ENCODE measurements around the gene ENPP7.
A peak's percentile ranks its signal among the peaks of the same experiment; 100 is the strongest.

Gene ENPP7

DNA sequence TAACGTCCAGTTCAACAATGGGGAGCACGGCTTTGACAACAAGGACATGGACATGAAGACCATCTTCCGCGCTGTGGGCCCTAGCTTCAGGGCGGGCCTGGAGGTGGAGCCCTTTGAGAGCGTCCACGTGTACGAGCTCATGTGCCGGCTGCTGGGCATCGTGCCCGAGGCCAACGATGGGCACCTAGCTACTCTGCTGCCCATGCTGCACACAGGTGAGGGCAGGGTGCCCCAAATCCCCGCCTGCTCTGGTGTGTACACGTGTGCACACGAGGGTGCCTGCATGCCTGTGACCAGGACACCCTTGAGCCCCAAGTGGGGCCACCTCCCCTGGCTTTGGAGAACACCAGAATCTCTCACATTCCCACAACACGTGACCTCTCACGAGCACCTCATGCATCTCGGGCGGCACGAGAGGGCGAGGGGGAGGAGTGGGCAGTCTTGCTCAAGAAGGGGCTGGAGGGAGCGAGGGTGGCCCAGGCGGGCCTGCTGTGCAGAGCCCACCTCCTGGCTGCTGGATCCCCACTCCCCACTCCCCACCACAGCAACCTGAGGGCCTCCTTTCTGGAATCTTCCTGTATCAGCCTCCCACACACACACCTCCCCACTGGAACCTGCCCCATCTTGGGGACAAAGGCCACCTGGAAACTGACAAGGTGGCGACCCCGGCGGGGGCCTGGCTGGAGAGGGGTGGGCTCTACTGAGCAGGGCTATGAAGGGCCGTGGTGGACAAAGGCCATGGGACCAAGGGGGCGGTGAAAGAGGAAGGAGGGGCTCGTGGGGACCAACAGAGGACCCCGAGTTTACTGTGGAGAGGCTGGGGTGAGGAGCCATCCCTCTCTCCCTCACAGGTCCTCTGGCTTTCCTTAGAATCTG is 6.5 kb downstream of the ENPP7 start:
- H3K4me3 Mint-ChIP-seq: no peak overlapping the region
- peaks cover 11% of the 10 kb centered on the region for H3K36me3 Mint-ChIP-seq
- ATAC-seq: no peak
- H3K27me3 Mint-ChIP-seq: peaks cover 60% of the 10 kb centered on the region
- no peak overlapping the region for H3K27ac Mint-ChIP-seq
- H3K9me3 Mint-ChIP-seq: no peaks in the 10 kb centered on the region
- peaks cover 44% of the 10 kb centered on the region for H3K4me1 Mint-ChIP-seq

DNA sequence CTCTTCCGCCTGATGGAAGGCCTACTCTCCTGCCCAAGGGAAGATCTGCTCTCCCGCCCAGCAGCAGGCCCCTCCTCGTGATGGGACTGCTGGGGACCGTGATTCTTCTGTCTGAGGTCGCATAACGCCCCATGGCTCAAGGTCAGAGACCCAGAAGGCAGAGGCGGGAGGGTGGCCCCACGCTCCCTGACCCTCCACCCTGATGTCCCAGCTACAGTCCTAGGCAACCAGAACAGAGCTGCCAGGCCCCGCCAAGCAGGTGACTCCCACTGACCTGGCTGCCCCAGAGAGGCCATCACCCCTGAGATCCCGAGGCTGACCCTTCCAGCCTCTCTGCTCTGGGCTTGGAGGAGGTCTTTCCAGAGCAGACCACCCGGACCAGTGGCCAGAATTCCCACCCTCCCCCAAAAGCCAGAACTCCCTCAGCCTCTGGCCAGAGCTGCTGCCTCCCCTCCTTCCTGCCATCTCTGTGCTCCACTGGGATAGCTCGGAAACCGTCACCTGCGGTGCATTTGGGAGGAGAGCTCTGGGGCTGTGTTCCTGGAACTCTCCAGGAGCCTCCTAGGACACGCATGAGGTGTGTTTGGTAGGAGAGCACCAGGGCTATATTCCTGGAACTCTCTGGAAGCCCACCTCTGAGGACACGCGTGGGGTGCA is 7.3 kb downstream of the ENPP7 start:
- peaks cover 39% of the 10 kb centered on the region for H3K4me1 Mint-ChIP-seq
- no peaks in the 10 kb centered on the region for H3K9me3 Mint-ChIP-seq
- H3K27ac Mint-ChIP-seq: no peak overlapping the region
- no peak overlapping the region for H3K4me3 Mint-ChIP-seq
- peaks cover 11% of the 10 kb centered on the region for H3K36me3 Mint-ChIP-seq
- H3K27me3 Mint-ChIP-seq: peaks cover 66% of the 10 kb centered on the region
- no peak for ATAC-seq

DNA sequence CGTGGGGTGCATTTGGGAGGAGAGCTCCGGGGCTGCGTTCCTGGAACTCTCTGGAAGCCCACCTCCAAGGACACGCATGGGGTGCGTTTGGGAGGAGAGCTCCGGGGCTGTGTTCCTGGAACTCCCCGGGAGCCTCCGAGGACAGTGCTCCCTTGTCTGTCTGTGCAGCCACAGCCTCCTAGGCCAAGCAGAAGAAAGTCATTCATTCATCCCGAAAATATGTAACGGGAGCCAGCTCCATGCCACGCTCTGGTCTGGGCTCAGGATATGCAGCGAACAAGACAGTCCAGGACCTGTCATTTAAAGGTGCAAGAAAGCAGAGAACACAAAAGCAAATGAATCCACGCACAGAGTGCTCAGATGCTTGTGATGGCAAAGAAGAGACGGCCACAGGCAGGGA is 7.9 kb downstream of the ENPP7 start:
- peaks cover 11% of the 10 kb centered on the region for H3K36me3 Mint-ChIP-seq
- H3K9me3 Mint-ChIP-seq: no peaks in the 10 kb centered on the region
- H3K27ac Mint-ChIP-seq: no peak overlapping the region
- H3K27me3 Mint-ChIP-seq: peaks cover 72% of the 10 kb centered on the region
- no peak overlapping the region for H3K4me3 Mint-ChIP-seq
- no peak for ATAC-seq
- peaks cover 33% of the 10 kb centered on the region for H3K4me1 Mint-ChIP-seq

GRCh38 chr17:79739148-79740062 is 8.7 kb downstream of the ENPP7 start:
- peaks cover 73% of the 10 kb centered on the region for H3K27me3 Mint-ChIP-seq
- H3K27ac Mint-ChIP-seq: no peak overlapping the region
- H3K9me3 Mint-ChIP-seq: no peaks in the 10 kb centered on the region
- no peak for ATAC-seq
- H3K4me1 Mint-ChIP-seq: peaks cover 32% of the 10 kb centered on the region
- H3K36me3 Mint-ChIP-seq: peaks cover 11% of the 10 kb centered on the region
- H3K4me3 Mint-ChIP-seq: no peak overlapping the region

DNA sequence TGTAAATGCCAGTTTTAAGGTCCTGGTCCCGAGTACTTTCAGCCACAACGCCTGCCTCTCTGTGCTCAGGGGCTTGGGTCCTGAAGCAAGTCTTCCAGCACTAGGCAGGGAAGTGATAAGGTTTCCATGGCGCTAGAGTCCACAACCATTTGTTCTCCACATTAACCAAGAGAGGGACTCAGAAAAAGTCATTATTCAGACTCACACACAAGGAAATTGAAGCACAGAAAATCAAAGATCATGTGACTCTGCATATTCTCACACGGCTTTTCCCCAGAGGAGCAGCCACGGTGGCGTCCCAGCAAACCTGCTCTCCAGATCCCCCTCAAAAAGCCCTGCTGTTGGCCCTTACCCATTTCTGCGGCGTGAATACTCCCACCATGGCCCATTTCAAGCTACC is 9.7 kb downstream of the ENPP7 start:
- Mint-ChIP-seq H3K4me3 (no peak overlapping the region), H3K9me3 (no peaks in the 10 kb centered on the region), H3K36me3 (peaks cover 5% of the 10 kb centered on the region), H3K4me1 (peaks cover 35% of the 10 kb centered on the region), H3K27me3 (peaks cover 80% of the 10 kb centered on the region), H3K27ac (no peak overlapping the region)
- no peak for ATAC-seq

GRCh38 chr17:79741401-79741750 is 10.6 kb downstream of the ENPP7 start:
- Mint-ChIP-seq H3K4me1 (peaks cover 41% of the 10 kb centered on the region), H3K9me3 (no peaks in the 10 kb centered on the region), H3K4me3 (no peak overlapping the region), H3K27me3 (peaks cover 81% of the 10 kb centered on the region), H3K36me3 (peaks cover 1% of the 10 kb centered on the region), H3K27ac (no peak overlapping the region)
- ATAC-seq: no peak

GRCh38 chr17:79741751-79742588 is 11.2 kb downstream of the ENPP7 start:
- peaks cover 82% of the 10 kb centered on the region for H3K27me3 Mint-ChIP-seq
- no peaks in the 10 kb centered on the region for H3K9me3 Mint-ChIP-seq
- H3K27ac Mint-ChIP-seq: no peak overlapping the region
- H3K4me3 Mint-ChIP-seq: no peak overlapping the region
- peak; percentile 60 for ATAC-seq
- no peaks in the 10 kb centered on the region for H3K36me3 Mint-ChIP-seq
- H3K4me1 Mint-ChIP-seq: peaks cover 41% of the 10 kb centered on the region

DNA sequence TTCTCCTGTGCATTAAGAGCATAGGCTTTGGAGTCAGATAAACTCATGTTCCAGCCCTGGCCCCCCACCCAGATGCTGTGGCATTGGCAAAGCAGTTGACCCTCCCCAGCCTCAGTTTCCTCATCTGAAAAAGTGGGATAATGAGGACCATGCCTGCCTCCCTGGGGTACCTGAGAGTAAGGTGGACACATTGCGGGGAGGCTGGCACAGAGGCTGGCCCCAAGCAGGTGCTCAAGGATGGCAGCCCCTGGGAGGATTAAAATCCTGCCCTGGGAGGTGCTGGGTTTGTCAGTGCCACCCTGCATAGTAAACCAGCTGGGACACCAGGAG is 11.8 kb downstream of the ENPP7 start:
- no peak overlapping the region for H3K27ac Mint-ChIP-seq
- H3K4me1 Mint-ChIP-seq: peaks cover 47% of the 10 kb centered on the region
- no peak overlapping the region for H3K4me3 Mint-ChIP-seq
- no peaks in the 10 kb centered on the region for H3K9me3 Mint-ChIP-seq
- no peaks in the 10 kb centered on the region for H3K36me3 Mint-ChIP-seq
- peaks cover 87% of the 10 kb centered on the region for H3K27me3 Mint-ChIP-seq
- no peak for ATAC-seq

- Mint-ChIP-seq H3K4me1 (peaks cover 51% of the 10 kb centered on the region), H3K27ac (no peak overlapping the region), H3K27me3 (peaks cover 87% of the 10 kb centered on the region)
These were observed 12.3 kb downstream of the ENPP7 start for GRCh38 chr17:79742951-79743476.

GRCh38 chr17:79743614-79744013 is 12.9 kb downstream of the ENPP7 start:
- no peaks in the 10 kb centered on the region for H3K9me3 Mint-ChIP-seq
- peaks cover 51% of the 10 kb centered on the region for H3K4me1 Mint-ChIP-seq
- no peaks in the 10 kb centered on the region for H3K36me3 Mint-ChIP-seq
- no peak overlapping the region for H3K27ac Mint-ChIP-seq
- peaks cover 83% of the 10 kb centered on the region for H3K27me3 Mint-ChIP-seq
- no peak for ATAC-seq
- H3K4me3 Mint-ChIP-seq: no peak overlapping the region

More at GRCh38 chr17:79742951-79743476, 12.3 kb downstream of the ENPP7 start:
- H3K36me3 Mint-ChIP-seq: no peaks in the 10 kb centered on the region
- no peaks in the 10 kb centered on the region for H3K9me3 Mint-ChIP-seq
- no peak overlapping the region for H3K4me3 Mint-ChIP-seq
- no peak for ATAC-seq

DNA sequence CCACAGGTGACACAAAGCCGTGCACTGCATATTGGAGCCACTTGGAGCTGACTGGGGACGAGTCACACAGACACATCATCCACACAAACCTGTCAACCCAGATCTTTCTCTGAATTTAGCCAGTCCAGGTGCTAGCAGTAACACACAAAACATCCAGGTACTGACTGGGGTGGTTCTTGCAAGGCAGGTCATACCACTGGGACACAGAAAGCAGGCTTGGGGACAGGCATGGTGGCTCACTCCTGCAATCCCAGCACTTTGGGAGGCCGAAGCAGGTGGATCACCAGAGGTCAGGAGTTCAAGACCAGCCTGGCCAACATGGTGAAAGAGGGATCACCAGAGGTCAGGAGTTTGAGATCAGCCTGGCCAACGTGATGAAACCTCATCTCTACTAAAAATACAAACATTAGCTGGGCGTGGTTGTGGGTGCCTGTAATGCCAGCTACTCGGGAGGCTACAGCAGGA is 14.9 kb downstream of the ENPP7 start:
- Mint-ChIP-seq H3K4me1 (peaks cover 36% of the 10 kb centered on the region), H3K36me3 (no peaks in the 10 kb centered on the region), H3K27ac (no peak overlapping the region), H3K27me3 (peaks cover 69% of the 10 kb centered on the region), H3K9me3 (no peaks in the 10 kb centered on the region), H3K4me3 (no peak overlapping the region)
- ATAC-seq: no peak

- Mint-ChIP-seq H3K9me3 (no peaks in the 10 kb centered on the region), H3K27me3 (peaks cover 56% of the 10 kb centered on the region), H3K4me1 (peaks cover 30% of the 10 kb centered on the region), H3K27ac (no peak overlapping the region), H3K4me3 (no peak overlapping the region), H3K36me3 (no peaks in the 10 kb centered on the region)
- ATAC-seq: no peak
These were observed 16.3 kb downstream of the ENPP7 start for GRCh38 chr17:79746889-79747507.

GRCh38 chr17:79747508-79748294 is 17.0 kb downstream of the ENPP7 start:
- H3K4me3 Mint-ChIP-seq: peak overlapping the region; percentile 13
- no peak overlapping the region for H3K27ac Mint-ChIP-seq
- peaks cover 25% of the 10 kb centered on the region for H3K4me1 Mint-ChIP-seq
- H3K9me3 Mint-ChIP-seq: no peaks in the 10 kb centered on the region
- no peaks in the 10 kb centered on the region for H3K36me3 Mint-ChIP-seq
- ATAC-seq: no peak
- H3K27me3 Mint-ChIP-seq: peaks cover 49% of the 10 kb centered on the region

Measured in stimulated activated memory B cell treated with anti-CD40 and anti-IgM and Interleukin-4, amounts not matched to agents 10 μg/mL and 1 μg/mL and 100 μg/mL, for 72 hours (primary cell).